K562 (cell line): Measurements from ENCODE around the gene TPR. TPM values are rescaled to one million over a fixed set of nuclear protein-coding genes. Genes with fewer than 3 reads are reported as not detected.

Experiments
- ATAC-seq: fragments of 200-7000 bp; cut with Tn5 transposase; 3 replicates; pipeline ENCODE4 v1.9.1; 2020; ENCODE audit warnings: moderate library complexity
- BruUV-seq: library from RNA; stranded (reverse); fragments of 400-500 nt; replicated peaks from 2 replicates; lab custom pipeline; 2021; lab: Mats Ljungman, UMichigan
- CTCF ChIA-PET: fragments of 300-600 bp; formaldehyde crosslinking; extraction: SDS; loops from one replicate; lab custom pipeline; 2021; ENCODE audit warnings: low intra/inter-chr PET ratio; lab: Yijun Ruan, JAX
- POLR2A ChIA-PET: fragments of 300-600, 350-650 bp; sonication (Branson Sonifier 250); formaldehyde crosslinking; extraction: SDS; loops from one replicate; lab custom pipeline; 2021; ENCODE audit warnings: antibody characterized with exemption, inconsistent platforms; lab: Yijun Ruan, JAX
- DNase-seq, 4 experiments: peaks; one replicate each; pipeline versions ENCODE4 v3.0.0 to v3.0.0-alpha.2; 2011 to 2018; ENCODE audit warnings: low spot score in 3 of 4, mixed read lengths in 3 of 4; ENCODE audit errors: extremely low read depth in 1 of 4
- FAIRE-seq: peaks from 2 replicates; lab custom pipeline; 2011; peaks lifted over from hg19 to GRCh38; lab: Jason Lieb, UNC
- H2AFZ ChIP-seq: 2 replicates; pipeline ENCODE4 v1.6.0; 2011; ENCODE audit warnings: low read depth, low read length, control low read depth, inconsistent platforms
- H3K27ac ChIP-seq: fragments of 200-600 bp; 3 replicates; pipeline ENCODE4 v1.8.0; 2011; ENCODE audit warnings: low read depth, mild to moderate bottlenecking, control low read depth, inconsistent platforms, low read length, moderate library complexity, mixed read lengths; ENCODE audit errors: extremely low read depth
- H3K27me3 ChIP-seq, 2 experiments: fragments of 300-600 bp in 1 of 2; 2 replicates in 1 of 2; 3 replicates in 1 of 2; pipeline versions ENCODE4 v1.6.0 to v1.8.0; 2011; ENCODE audit warnings: inconsistent platforms in 2 of 2, low read length in 2 of 2, mild to moderate bottlenecking in 1 of 2, mixed read lengths in 1 of 2, moderate library complexity in 1 of 2; ENCODE audit not compliant: control insufficient read depth in 2 of 2, insufficient read depth in 2 of 2
- H3K36me3 ChIP-seq: fragments of 300-600 bp; 3 replicates; pipeline ENCODE4 v1.8.0; 2011; ENCODE audit warnings: mild to moderate bottlenecking, low read length, inconsistent platforms; ENCODE audit not compliant: control insufficient read depth, insufficient read depth
- H3K4me1 ChIP-seq, 2 experiments: fragments of 200-600 bp in 1 of 2; replicated peaks in 1 of 2; 2 replicates in 1 of 2; 3 replicates in 1 of 2; pipeline versions ENCODE4 v1.5.1 to v1.8.0; 2011; ENCODE audit warnings: inconsistent platforms in 2 of 2, low read length in 2 of 2, mild to moderate bottlenecking in 1 of 2, mixed read lengths in 1 of 2, moderate library complexity in 1 of 2; ENCODE audit not compliant: control insufficient read depth in 2 of 2, insufficient read depth in 2 of 2
- H3K4me2 ChIP-seq: 2 replicates; pipeline ENCODE4 v1.6.1; 2011; ENCODE audit warnings: low read length, control low read depth, inconsistent platforms, mixed read lengths; ENCODE audit not compliant: insufficient read depth
- H3K4me3 ChIP-seq: fragments of 200-600 bp; sonication (generic), shearing (Covaris generic); 2 replicates; pipeline ENCODE4 v1.5.1; 2016; ENCODE audit warnings: control low read depth, inconsistent platforms
- H3K79me2 ChIP-seq: fragments of 200-600 bp; 3 replicates; pipeline ENCODE4 v1.8.0; 2011; ENCODE audit warnings: low read length, inconsistent platforms; ENCODE audit not compliant: control insufficient read depth, insufficient read depth
- H3K9ac ChIP-seq, 2 experiments: 2 replicates each; pipeline versions ENCODE4 v1.6.0 to v1.6.1; 2011; ENCODE audit warnings: low read depth in 2 of 2, low read length in 2 of 2, control low read depth in 1 of 2, inconsistent platforms in 1 of 2, mild to moderate bottlenecking in 1 of 2, mixed read lengths in 1 of 2; ENCODE audit not compliant: insufficient read depth in 1 of 2
- H3K9me1 ChIP-seq: one replicate; pipeline ENCODE4 v1.6.0; 2011; ENCODE audit warnings: inconsistent platforms, mild to moderate bottlenecking, low read length, moderate library complexity; ENCODE audit not compliant: control insufficient read depth, insufficient read depth
- H3K9me3 ChIP-seq: replicated peaks from 2 replicates; pipeline ENCODE4 v1.5.1; 2011; ENCODE audit warnings: low read depth, low read length, inconsistent platforms; ENCODE audit not compliant: control insufficient read depth, insufficient read depth
- H4K20me1 ChIP-seq: replicated peaks from 2 replicates; pipeline ENCODE4 v1.6.1; 2011; ENCODE audit warnings: low read length, inconsistent platforms, mixed read lengths; ENCODE audit not compliant: control insufficient read depth, insufficient read depth
- BCOR ChIP-seq: fragments of 450-650 bp; IDR thresholded peaks from 2 replicates; pipeline ENCODE4 v1.6.1; 2016
- CAMTA2 ChIP-seq: fragments of 250-450 bp; sonication (Bioruptor Pico); conservative IDR thresholded peaks from 2 replicates; pipeline ENCODE4 v1.5.1; 2022
- CTCF ChIP-seq, 3 experiments: IDR thresholded peaks in 2 of 3; conservative IDR thresholded peaks in 1 of 3; 2 replicates each; pipeline ENCODE4 v1.5.1; 2011 to 2012; ENCODE audit warnings: low read length in 3 of 3, mild to moderate bottlenecking in 3 of 3, control low read depth in 2 of 3, improper control_type of control experiment in 1 of 3, inconsistent platforms in 1 of 3, low read depth in 1 of 3, mixed read lengths in 1 of 3, moderate library complexity in 1 of 3; ENCODE audit not compliant: insufficient read depth in 2 of 3
- FOXJ3 ChIP-seq: sonication (generic); formaldehyde crosslinking; IDR thresholded peaks from 2 replicates; pipeline ENCODE4 v1.4.0; 2020; ENCODE audit warnings: mild to moderate bottlenecking, missing genetic modification reagents
- FOXK2 ChIP-seq, 2 experiments: fragments of 450-650 bp; IDR thresholded peaks in 1 of 2; conservative IDR thresholded peaks in 1 of 2; 2 replicates each; pipeline ENCODE4 v1.6.1; 2016; ENCODE audit warnings: low read depth in 2 of 2, mild to moderate bottlenecking in 1 of 2
- MEF2D ChIP-seq: conservative IDR thresholded peaks from 2 replicates; pipeline ENCODE4 v1.6.1; 2016; ENCODE audit warnings: low read depth, missing genetic modification characterization, missing compliant biosample characterization
- PHB ChIP-seq: fragments of 250-450 bp; sonication (Bioruptor Pico); IDR thresholded peaks from 2 replicates; pipeline ENCODE4 v1.5.0; 2021
- SMC3 ChIP-seq: conservative IDR thresholded peaks from 2 replicates; pipeline ENCODE4 v1.6.1; 2011; ENCODE audit warnings: low read depth, low read length, improper control_type of control experiment; ENCODE audit not compliant: insufficient read depth
- ZBTB33 ChIP-seq: sonication (generic); formaldehyde crosslinking; IDR thresholded peaks from 2 replicates; pipeline ENCODE4 v1.8.1; 2023; ENCODE audit warnings: mild to moderate bottlenecking, missing genetic modification reagents
- ZEB2 ChIP-seq: fragments of 450-650 bp; IDR thresholded peaks from 2 replicates; pipeline ENCODE4 v1.6.1; 2016
- WGBS: fragments of 100-300 bp; shearing (Covaris generic); methylation state at CpG from one replicate; pipeline ENCODE4 v1.1.6; 2016; ENCODE audit warnings: low coverage, mixed read lengths; ENCODE audit not compliant: insufficient coverage; ENCODE audit errors: missing lambda C conversion rate; 5-methylcytosine and 5-hydroxymethylcytosine counted together
- in situ Hi-C: fragments of 300-500 bp; cut with MboI; formaldehyde crosslinking; loops from 4 replicates; pipeline ENCODE4 v1.15.0; 2018; ENCODE audit warnings: inconsistent platforms, mixed read lengths
- intact Hi-C: fragments of 100-400 bp; cut with micrococcal nuclease; formaldehyde crosslinking; loops from 2 replicates; pipeline ENCODE4 v1.14.2; 2022
- polyA plus RNA-seq, 8 experiments: library from polyadenylated mRNA; depleted of rRNA in 4 of 8; stranded (reverse) in 5 of 8; unstranded in 3 of 8; fragments of >200 nt; fragmentation: Nextera tagmentation in 2 of 8; fragmentation: Illumina TruSeq in 1 of 8; extraction: Ambion mirVana in 2 of 8; extraction: Trizol in 1 of 8; gene quantifications; 2 replicates each; pipeline versions ENCODE4 v1.2.1 to v1.2.3, GENCODE V29; 2011 to 2014; ENCODE audit warnings: inconsistent platforms in 1 of 8, missing spikeins in 1 of 8
- total RNA-seq, 7 experiments: library from RNA; depleted of rRNA in 6 of 7; stranded (reverse); fragments of >200 nt in 6 of 7; fragmentation: Illumina TruSeq in 2 of 7; extraction: Trizol in 2 of 7; gene quantifications; 2 replicates each; pipeline versions ENCODE4 v1.2.1 to v1.2.3, GENCODE V29; 2011 to 2021; ENCODE audit warnings: low replicate concordance in 1 of 7

TPR gene
- total and polyA plus RNA-seq, 9 of the 15 experiments (the other 6 are each of a cell fraction or from before 2014, with no cell fraction given): 48.5 to 167 (median 138) TPM

GRCh38 chr1:186326009-186326408 lies 49.0 kb downstream of the TPR start:
- FAIRE-seq (no peak), ATAC-seq (no peak), DNase-seq (no peak)
- no peaks in the 10 kb centered on the region for H3K4me1 ChIP-seq
- H3K36me3 ChIP-seq: peaks cover 90% of the 10 kb centered on the region
- H3K79me2 ChIP-seq: no peaks in the 10 kb centered on the region
- CTCF ChIA-PET: interaction anchor here (0.6 kb wide), 1 partner anchor 657 kb away, joined by 4 read pairs; no protein-coding TSS in a partner anchor
- no peaks in the 10 kb centered on the region for H4K20me1 ChIP-seq
- intact Hi-C loops: loop anchor here (5.0 to 10.0 kb wide), 2 partner anchors 36 to 171 kb away; no protein-coding TSS in a partner anchor
- no peak overlapping the region for H3K4me3 ChIP-seq
- no peak overlapping the region for H3K9ac ChIP-seq
- POLR2A ChIA-PET: interaction anchor here (1.3 to 1.7 kb wide), 3 partner anchors 9 to 28 kb away, joined by 3 to 5 read pairs (median 4); no protein-coding TSS in a partner anchor
- no peaks in the 10 kb centered on the region for H3K27me3 ChIP-seq
- 93% methylated on average over 1 of the region's 1 CpG for WGBS
- no peaks in the 10 kb centered on the region for H3K9me3 ChIP-seq
- no peak for TF ChIP-seq FOXK2 (conservative IDR thresholded peaks at IDR 0.05 in 1 of 2, IDR thresholded peaks at IDR 0.05 in 1 of 2; ENCODE audit: low read depth in 2 of 2)
- TF ChIP-seq ZEB2: no peak
- no peak for TF ChIP-seq PHB (CRISPR knock-in tag)
- TF ChIP-seq, all 486 proteins: peak for 0
- H3K27ac ChIP-seq: no peak overlapping the region
- H3K9me1 ChIP-seq: no peaks in the 10 kb centered on the region
- H2AFZ ChIP-seq: no peak overlapping the region
- in situ Hi-C loops: no loop called here
- H3K4me2 ChIP-seq: no peak overlapping the region
- BruUV-seq: no TSS peak

- in situ Hi-C loops: no loop called here
- ATAC-seq (peak; percentile 79), DNase-seq (peak in 3 of 4 experiments; percentile 24 to 33 (median 31)), FAIRE-seq (no peak)
- WGBS: 96% methylated on average over 2 of the region's 2 CpGs
- intact Hi-C loops: loop anchor here (1.0 to 10.0 kb wide), 3 partner anchors 37 to 170 kb away; no protein-coding TSS in a partner anchor
- Histone ChIP-seq H3K4me2 (no peak overlapping the region), H3K27me3 (no peaks in the 10 kb centered on the region), H2AFZ (no peak overlapping the region), H3K4me1 (no peaks in the 10 kb centered on the region), H3K79me2 (no peaks in the 10 kb centered on the region), H3K9me1 (no peaks in the 10 kb centered on the region), H3K27ac (no peak overlapping the region), H3K9ac (no peak overlapping the region), H3K4me3 (no peak overlapping the region), H3K36me3 (peaks cover 90% of the 10 kb centered on the region), H4K20me1 (no peaks in the 10 kb centered on the region), H3K9me3 (no peaks in the 10 kb centered on the region)
- ChIA-PET CTCF (interaction anchor here (0.6 kb wide), 1 partner anchor 658 kb away, joined by 4 read pairs; no protein-coding TSS in a partner anchor), POLR2A (interaction anchor here (1.0 to 1.7 kb wide), 5 partner anchors 9 to 50 kb away, joined by 3 to 5 read pairs (median 3); partner anchors contain the start of gene TPR)
- no TSS peak for BruUV-seq
- 0 out of 2 replicates have a peak, but pooled peaks have one; percentile 24 for TF ChIP-seq SMC3
- peak; percentile 29; the same call in 1 of the 2 replicates for TF ChIP-seq ZBTB33 (CRISPR knock-in tag)
- peak; percentile 39 to 64 (median 52); a peak in 4 of 6 replicates for TF ChIP-seq CTCF (IDR thresholded peaks at IDR 0.05 in 2 of 3, conservative IDR thresholded peaks at IDR 0.05 in 1 of 3; ENCODE audit: insufficient read depth in 2 of 3, low read depth in 1 of 3, low read length in 3 of 3)
- TF ChIP-seq BCOR: no peak
- TF ChIP-seq FOXJ3 (CRISPR knock-in tag): no peak
- no peak for TF ChIP-seq CAMTA2 (CRISPR knock-in tag)
- no peak for TF ChIP-seq MEF2D (tag)
Observed at GRCh38 chr1:186325239-186325638, 49.8 kb downstream of the TPR start.
